Mesodermal cell (in vitro differentiated cells): ENCODE measurements around the gene RHBDD3.
"Not testable (repeated sequence)": the region's sequence is repeated elsewhere in the genome, so short reads cannot be mapped to it uniquely, and the experiment has no call there.

Experiments used
- H3K27ac ChIP-seq: 2 replicates; pipeline ENCODE4 v1.7.0; 2013; ENCODE audit warnings: mild to moderate bottlenecking, low read depth, low read length, moderate library complexity; ENCODE audit not compliant: severe bottlenecking
- H3K36me3 ChIP-seq: 2 replicates; pipeline ENCODE4 v1.7.1; 2013; ENCODE audit warnings: mild to moderate bottlenecking, low read length, moderate library complexity; ENCODE audit not compliant: control insufficient read depth, insufficient read depth
- H3K4me1 ChIP-seq: one replicate; pipeline ENCODE4 v1.7.1; 2013; ENCODE audit warnings: mild to moderate bottlenecking, low read length; ENCODE audit not compliant: insufficient read depth, control insufficient read depth, poor library complexity, severe bottlenecking
- H3K4me3 ChIP-seq: 2 replicates; pipeline ENCODE4 v1.7.0; 2013; ENCODE audit warnings: low read length, control low read depth, mild to moderate bottlenecking; ENCODE audit not compliant: insufficient read depth, poor library complexity, severe bottlenecking; ENCODE audit errors: extremely low read depth
- H3K9me3 ChIP-seq: 2 replicates; pipeline ENCODE4 v1.7.1; 2013; ENCODE audit warnings: mild to moderate bottlenecking, low read length, moderate library complexity; ENCODE audit not compliant: control insufficient read depth
- WGBS, 2 experiments: methylation state at CpG; one replicate each; pipeline ENCODE4 v1.1.5; 2013; ENCODE audit warnings: missing lambda C conversion rate in 2 of 2; ENCODE audit not compliant: insufficient coverage in 2 of 2; 5-methylcytosine and 5-hydroxymethylcytosine counted together

The RHBDD3 gene

DNA sequence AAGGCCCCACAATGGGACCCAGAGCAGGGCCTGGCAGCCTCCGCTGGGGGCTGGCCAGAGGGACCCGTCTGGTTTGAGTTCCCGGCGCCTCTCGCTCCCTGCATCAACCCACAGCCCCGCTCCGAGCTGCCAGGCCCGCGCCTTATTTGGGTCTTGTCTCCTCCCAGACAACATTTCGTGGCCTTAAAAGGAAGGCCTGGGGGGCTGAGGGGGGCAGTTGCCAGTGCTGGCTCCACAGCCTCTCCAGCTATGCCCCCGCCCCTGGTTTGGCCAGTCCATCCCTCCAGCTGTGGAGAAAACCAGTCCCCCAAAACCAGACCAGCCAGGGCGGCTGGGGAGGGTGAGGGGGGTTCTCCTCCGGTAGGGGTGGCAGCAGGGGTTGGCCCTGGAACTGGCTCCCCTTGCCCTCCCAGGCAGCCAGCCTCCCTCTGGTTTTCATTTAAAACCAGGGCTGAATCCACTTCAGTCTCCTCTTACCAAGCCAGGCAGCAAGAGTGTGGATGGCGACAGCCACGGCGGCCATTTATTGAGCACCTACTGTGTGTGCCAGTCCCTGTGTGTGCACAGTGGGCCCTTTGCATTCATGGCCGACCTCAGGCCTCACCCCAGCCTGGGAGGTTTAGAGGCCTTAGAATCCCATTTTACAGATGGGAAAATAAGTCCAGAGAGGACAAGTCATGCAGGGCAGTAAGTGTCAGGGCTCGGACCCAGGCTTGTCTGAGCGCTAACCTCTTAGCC, 43.5 kb downstream of the RHBDD3 start:
- WGBS, 2 experiments = 90 to 92% methylated on average over 14 to 16 of the region's 19 CpGs
- Histone ChIP-seq H3K4me3 (no peak overlapping the region), H3K27ac (no peak overlapping the region), H3K4me1 (peaks cover 3% of the 10 kb centered on the region), H3K36me3 (no peaks in the 10 kb centered on the region), H3K9me3 (no peaks in the 10 kb centered on the region)

DNA sequence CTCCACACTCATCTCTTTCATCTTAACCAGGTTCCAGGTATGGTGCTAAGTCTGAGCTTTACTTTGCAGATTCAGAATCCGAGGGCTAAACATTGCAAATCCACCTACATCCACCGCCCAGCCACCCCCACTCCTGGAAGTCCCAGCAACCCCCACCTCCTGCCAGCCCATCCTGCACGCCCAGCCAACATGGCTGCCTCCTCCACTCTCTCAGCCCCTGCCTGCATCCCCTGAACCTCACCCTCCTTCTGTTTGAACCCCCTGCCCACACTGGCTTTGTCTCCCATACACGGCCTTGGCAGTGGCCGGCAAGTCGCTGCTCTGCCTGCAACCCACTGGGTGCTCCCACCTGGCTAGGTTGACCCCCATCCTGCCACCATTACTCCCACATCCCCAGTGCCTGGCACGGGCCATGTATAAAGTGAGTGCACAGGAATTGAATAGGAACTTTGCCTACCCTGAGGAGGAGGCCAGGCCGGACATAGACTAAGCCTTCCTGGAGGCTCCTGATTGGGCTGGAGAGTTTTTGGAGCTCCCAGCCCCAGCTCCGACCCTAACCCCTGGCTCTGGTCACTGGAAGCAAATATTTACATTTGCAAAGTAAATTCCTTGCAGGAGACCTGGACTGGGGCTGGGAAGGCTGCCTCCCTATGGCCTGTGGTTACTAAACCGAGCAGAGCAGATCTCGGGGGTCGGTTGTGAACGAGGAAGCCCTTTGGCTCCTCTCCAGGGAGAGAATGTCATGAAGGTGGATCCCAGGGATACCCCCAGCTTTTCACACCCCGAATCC, 47.7 kb downstream of the RHBDD3 start:
- WGBS, 2 experiments = 66 to 84% methylated on average over 6 to 10 of the region's 14 CpGs
- no peaks in the 10 kb centered on the region for H3K36me3 ChIP-seq
- H3K27ac ChIP-seq = no peak overlapping the region
- no peaks in the 10 kb centered on the region for H3K9me3 ChIP-seq
- H3K4me3 ChIP-seq = no peak overlapping the region
- H3K4me1 ChIP-seq = peaks cover 3% of the 10 kb centered on the region

DNA sequence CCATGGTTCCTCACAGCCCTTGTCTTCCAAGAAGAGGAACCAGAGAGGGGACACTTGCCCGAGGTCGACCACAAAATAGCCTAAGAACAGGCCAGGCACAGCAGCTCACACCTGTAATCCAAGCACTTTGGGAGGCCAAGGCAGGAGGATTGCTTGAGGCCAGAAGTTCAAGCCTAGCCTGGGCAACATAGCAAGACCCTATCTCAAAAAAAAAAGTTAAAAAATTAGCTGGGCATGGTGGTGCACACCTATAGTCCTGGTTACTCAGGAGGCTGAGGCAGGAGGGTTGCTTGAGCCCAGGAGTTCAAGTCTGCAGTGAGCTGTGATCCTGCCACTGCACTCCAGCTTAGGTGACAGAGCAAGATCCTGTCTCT, 48.4 kb downstream of the RHBDD3 start:
- H3K36me3 ChIP-seq, H3K4me1 ChIP-seq, H3K9me3 ChIP-seq, H3K4me3 ChIP-seq, H3K27ac ChIP-seq: not testable (repeated sequence)
- WGBS, 2 experiments = 89% methylated on average over 2 of the region's 2 CpGs; no CpG with 5 or more reads in 1 of the 2 experiments

GRCh38 chr22:29218758-29219408, 48.9 kb downstream of the RHBDD3 start:
- no peak overlapping the region for H3K4me3 ChIP-seq
- WGBS, 2 experiments = 89 to 98% methylated on average over 7 to 9 of the region's 11 CpGs
- no peaks in the 10 kb centered on the region for H3K36me3 ChIP-seq

DNA sequence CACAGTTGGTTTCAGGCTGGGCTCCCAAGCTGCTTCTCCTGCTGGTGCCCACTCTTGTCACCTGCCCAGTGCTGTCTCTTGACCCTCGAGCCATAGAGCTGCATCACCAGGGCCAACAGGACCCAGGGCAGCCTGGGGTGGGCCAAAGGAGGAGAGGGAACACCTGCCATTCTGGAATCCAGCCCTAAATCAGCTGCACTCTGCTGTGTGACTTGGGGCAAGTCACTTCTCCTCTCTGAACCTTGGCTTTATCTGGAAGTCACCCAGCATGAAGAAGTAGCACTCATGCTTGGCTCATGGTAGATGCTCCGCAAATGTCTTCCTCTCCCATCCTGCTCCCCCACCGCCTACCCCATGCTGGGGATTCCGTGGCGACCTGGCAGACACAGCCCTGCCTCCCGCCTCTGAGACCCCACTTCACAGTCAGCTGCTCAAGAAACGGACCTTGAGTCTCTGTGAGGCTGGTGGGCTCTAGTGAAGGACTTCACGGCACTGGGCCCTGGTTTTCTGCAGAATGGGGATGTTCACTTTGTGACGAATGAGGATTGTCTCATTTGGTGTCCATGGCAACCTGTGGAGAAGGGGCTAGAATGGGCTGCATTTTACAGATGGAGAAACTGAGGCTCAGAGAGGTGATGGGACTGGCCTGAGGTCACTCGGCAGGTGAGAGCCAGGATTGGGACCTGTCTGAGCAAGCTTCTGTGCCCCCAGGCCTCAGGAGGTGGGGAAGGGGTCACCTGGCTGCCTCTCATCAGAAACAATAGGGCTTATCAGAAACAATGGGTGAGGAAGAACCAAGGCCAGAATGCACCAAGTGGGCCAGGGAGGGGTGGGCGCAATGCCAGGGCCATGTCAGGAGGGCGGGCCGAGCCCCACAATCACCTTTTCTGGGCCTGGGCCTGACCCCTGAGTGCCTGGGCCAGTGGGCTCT, 49.7 kb downstream of the RHBDD3 start:
- WGBS, 2 experiments = 83 to 84% methylated on average over 7 to 8 of the region's 13 CpGs
- no peak overlapping the region for H3K4me3 ChIP-seq
- H3K36me3 ChIP-seq = no peaks in the 10 kb centered on the region
- no peak overlapping the region for H3K27ac ChIP-seq
- no peaks in the 10 kb centered on the region for H3K9me3 ChIP-seq
- peaks cover 3% of the 10 kb centered on the region for H3K4me1 ChIP-seq

More at GRCh38 chr22:29218758-29219408, 48.9 kb downstream of the RHBDD3 start:
- Histone ChIP-seq H3K4me1 (peaks cover 3% of the 10 kb centered on the region), H3K27ac (no peak overlapping the region), H3K9me3 (no peaks in the 10 kb centered on the region)

- H3K27ac ChIP-seq = no peak overlapping the region
These were observed 50.7 kb downstream of the RHBDD3 start for GRCh38 chr22:29216873-29217666.

DNA sequence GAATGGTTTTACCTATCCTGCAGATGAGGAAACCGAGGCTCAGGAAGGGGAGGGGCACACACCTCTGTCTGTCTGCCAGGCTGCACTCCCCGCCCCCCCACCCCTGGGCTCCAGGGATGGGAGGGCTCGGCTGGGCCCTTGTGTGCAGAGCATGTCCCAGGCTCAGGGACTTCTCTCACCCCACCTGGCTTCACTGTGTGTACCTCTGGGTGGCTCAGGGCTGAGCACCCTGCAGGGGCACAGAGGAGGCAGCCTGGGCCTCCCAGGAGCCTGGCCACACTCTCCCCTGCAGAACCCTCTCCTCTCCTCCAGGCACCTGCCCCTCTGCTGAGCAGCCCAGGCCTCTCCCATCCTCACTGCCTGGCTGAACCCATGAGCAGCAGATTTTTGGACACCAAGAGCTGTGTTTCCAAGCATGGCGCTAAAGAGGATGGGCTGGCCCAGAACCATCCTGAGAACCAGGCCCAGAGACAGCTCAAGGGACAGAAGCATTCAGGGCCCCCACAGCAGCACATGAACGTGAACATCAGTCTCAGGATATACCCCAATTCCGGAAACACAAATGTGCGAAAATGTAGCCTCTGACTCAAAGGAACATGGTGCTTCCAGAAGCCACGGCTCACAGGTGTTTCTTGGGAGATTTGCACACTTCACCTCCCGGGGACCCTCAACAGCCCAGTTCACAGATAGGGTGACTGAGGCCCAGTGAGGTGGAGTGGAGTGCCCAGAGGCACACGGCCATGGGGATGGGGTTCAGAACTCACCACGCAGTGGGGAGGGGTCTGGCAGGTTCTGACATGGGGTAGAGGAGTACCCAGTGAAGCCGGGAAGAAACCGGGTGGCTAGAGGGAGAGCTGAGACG, 51.5 kb downstream of the RHBDD3 start:
- no peak overlapping the region for H3K4me3 ChIP-seq
- H3K27ac ChIP-seq = no peak overlapping the region
- WGBS, 2 experiments = 80 to 85% methylated on average over 11 of the region's 14 CpGs
- H3K9me3 ChIP-seq = no peaks in the 10 kb centered on the region
- peaks cover 3% of the 10 kb centered on the region for H3K4me1 ChIP-seq
- no peaks in the 10 kb centered on the region for H3K36me3 ChIP-seq

More at GRCh38 chr22:29216873-29217666, 50.7 kb downstream of the RHBDD3 start:
- Histone ChIP-seq H3K9me3 (no peaks in the 10 kb centered on the region), H3K36me3 (no peaks in the 10 kb centered on the region), H3K4me1 (peaks cover 3% of the 10 kb centered on the region), H3K4me3 (no peak overlapping the region)
- WGBS, 2 experiments = 88% methylated on average over 9 to 11 of the region's 14 CpGs

DNA sequence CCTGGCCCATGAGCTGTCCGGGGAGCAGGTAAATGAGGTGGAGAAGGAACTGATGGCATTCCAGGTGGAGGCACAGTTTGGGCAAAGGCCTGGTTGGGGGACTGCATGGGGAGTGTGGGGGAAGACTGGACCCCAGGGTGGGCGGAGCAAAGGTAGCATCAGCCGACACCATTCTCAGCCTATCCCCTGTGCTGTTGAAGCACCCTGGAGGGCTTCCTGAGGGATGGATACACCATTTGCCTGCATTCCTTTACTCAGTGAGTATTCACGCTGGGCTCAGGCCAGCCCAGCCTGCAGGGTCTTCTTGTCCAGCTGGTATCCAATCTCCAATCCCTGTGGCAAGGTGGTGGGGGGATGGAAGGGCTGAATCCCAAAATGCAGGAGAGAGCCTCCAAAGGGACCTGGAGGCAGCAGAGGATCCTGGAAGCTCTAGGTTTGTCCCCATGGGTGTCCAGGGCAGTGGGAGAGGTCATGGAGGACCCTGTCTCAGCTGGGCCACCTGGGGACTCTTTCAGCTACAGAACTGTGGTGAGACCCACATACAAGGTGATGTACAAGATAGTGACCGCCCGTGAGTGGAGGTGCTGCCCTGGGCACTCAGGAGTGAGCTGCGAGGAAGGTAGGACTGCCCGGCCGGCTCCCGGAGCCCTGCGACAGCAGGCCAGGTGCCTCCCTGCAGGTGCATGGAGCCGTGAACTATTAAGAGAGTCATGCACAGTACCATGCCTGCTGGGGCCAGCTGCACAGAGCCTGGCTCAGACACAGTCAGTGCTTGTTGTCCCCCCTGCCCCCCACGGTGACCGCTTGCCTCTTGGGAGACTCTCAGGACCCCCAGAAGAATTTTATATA, 52.5 kb downstream of the RHBDD3 start:
- no peaks in the 10 kb centered on the region for H3K36me3 ChIP-seq
- WGBS, 2 experiments = 87 to 89% methylated on average over 12 to 13 of the region's 14 CpGs
- no peak overlapping the region for H3K4me3 ChIP-seq
- H3K9me3 ChIP-seq = no peaks in the 10 kb centered on the region
- peaks cover 3% of the 10 kb centered on the region for H3K4me1 ChIP-seq
- no peak overlapping the region for H3K27ac ChIP-seq
